Measurements from ENCODE around the gene LYPD6B. TPM values are rescaled to one million over a fixed set of nuclear protein-coding genes. Genes with fewer than 3 reads are reported as not detected.

The LYPD6B gene
- total and polyA plus RNA-seq, 10 of the 15 experiments (the other 5 are each of a cell fraction or from before 2014, with no cell fraction given) = 1.0 to 6.6 (median 4.0) TPM

DNA sequence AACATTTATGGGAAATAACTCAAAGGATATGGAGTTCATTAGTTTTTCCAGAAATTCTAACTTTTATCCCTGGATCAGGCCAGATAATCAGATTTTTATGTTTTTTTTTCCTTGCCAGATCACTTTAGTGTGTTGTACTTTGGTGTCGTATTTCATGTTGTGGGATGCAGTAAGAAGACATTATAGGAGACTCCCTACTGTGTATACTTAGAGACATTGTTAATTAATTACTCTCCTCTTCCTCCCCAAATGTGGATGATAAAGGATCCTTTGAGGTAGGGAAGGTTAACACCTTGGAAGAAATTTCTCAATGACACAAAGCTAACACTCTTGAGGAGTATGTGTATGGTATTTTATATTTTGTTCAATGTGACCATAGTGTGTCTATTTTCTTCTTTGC is 120.5 kb downstream of the LYPD6B start:
- Histone ChIP-seq H3K27ac (ENCODE audit: control insufficient read depth, insufficient read depth) (no peak overlapping the region), H3K27me3 (replicated peaks in 1 of 2; ENCODE audit: control insufficient read depth in 2 of 2, insufficient read depth in 2 of 2, low read length in 1 of 2) (no peaks in the 10 kb centered on the region), H3K9me3 (replicated peaks; ENCODE audit: control insufficient read depth, insufficient read depth, low read length) (no peaks in the 10 kb centered on the region), H3K4me2 (ENCODE audit: control insufficient read depth, insufficient read depth) (no peak overlapping the region), H3K4me1 (ENCODE audit: control insufficient read depth, insufficient read depth, low read length) (peaks cover 14% of the 10 kb centered on the region), H4K20me1 (ENCODE audit: control insufficient read depth, insufficient read depth) (no peaks in the 10 kb centered on the region), H3K36me3 (ENCODE audit: control insufficient read depth in 2 of 2, insufficient read depth in 2 of 2, low read length in 1 of 2) (no peaks in the 10 kb centered on the region), H3K4me3 (no peak overlapping the region), H3K9ac (ENCODE audit: control insufficient read depth, insufficient read depth, low read length) (no peak overlapping the region), H3K79me2 (ENCODE audit: control insufficient read depth, insufficient read depth, low read length) (no peaks in the 10 kb centered on the region), H2AFZ (ENCODE audit: control insufficient read depth, low read depth, low read length) (no peak overlapping the region)
- ChIA-PET POLR2A (no interaction called here), RAD21 (ENCODE audit: unreplicated experiment) (no interaction called here), CTCF (no interaction called here), SMC1A (ENCODE audit: uncharacterized antibody, unreplicated experiment) (no interaction called here)
- in situ Hi-C loops (cut with MboI) (no loop called here), intact Hi-C loops (cut with micrococcal nuclease; ENCODE audit: unreplicated experiment) (no loop called here)
- 35% methylated on average over 1 of the region's 1 CpG for WGBS (ENCODE audit: insufficient coverage, insufficient replicate concordance, low lambda C conversion rate, missing lambda C conversion rate)
- FAIRE-seq (no peak), DNase-seq (ENCODE audit: low read depth, low spot score) (no peak), ATAC-seq (no peak)
- no TSS peak for BruUV-seq (replicated peaks)
- TF ChIP-seq FOS (IDR thresholded peaks at IDR 0.05; ENCODE audit: borderline replicate concordance, extremely low read depth, insufficient read length) (no peak), FOXM1 (IDR thresholded peaks at IDR 0.05; ENCODE audit: low read depth, low read length) (no peak), SIN3A (IDR thresholded peaks at IDR 0.05; ENCODE audit: low read depth, low read length) (no peak), LARP7 (IDR thresholded peaks at IDR 0.05) (no peak), ZZZ3 (IDR thresholded peaks at IDR 0.05; ENCODE audit: control insufficient read depth, insufficient read length, low read depth) (no peak), ZNF687 (IDR thresholded peaks at IDR 0.05) (no peak), IRF4 (IDR thresholded peaks at IDR 0.05; ENCODE audit: low read depth, low read length) (no peak)
- TF ChIP-seq, protein P1, sequence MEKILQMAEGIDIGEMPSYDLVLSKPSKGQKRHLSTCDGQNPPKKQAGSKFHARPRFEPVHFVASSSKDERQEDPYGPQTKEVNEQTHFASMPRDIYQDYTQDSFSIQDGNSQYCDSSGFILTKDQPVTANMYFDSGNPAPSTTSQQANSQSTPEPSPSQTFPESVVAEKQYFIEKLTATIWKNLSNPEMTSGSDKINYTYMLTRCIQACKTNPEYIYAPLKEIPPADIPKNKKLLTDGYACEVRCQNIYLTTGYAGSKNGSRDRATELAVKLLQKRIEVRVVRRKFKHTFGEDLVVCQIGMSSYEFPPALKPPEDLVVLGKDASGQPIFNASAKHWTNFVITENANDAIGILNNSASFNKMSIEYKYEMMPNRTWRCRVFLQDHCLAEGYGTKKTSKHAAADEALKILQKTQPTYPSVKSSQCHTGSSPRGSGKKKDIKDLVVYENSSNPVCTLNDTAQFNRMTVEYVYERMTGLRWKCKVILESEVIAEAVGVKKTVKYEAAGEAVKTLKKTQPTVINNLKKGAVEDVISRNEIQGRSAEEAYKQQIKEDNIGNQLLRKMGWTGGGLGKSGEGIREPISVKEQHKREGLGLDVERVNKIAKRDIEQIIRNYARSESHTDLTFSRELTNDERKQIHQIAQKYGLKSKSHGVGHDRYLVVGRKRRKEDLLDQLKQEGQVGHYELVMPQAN (conservative IDR thresholded peaks at IDR 0.05) = no peak
